Esophagus squamous epithelium (tissue), 4 donors: Measurements from ENCODE around the gene GDPD5.

Source experiments
- POLR2A ChIP-seq, 4 donors: fragments of 450-650 bp; IDR thresholded peaks; one replicate each; pipeline ENCODE4 v1.6.1; 2017; ENCODE audit warnings: antibody characterized with exemption in 4 of 4, mild to moderate bottlenecking in 4 of 4, moderate library complexity in 3 of 4
- TF ChIP-seq, protein P1 (sequence below), 6 experiments: fragments of 450-650 bp in 4 of 6; fragments of 200-600 bp in 2 of 6; sonication (generic) in 2 of 6; IDR thresholded peaks; one replicate each; pipeline ENCODE4 v1.5.1; 2016 to 2019; ENCODE audit warnings: antibody characterized with exemption in 6 of 6, mild to moderate bottlenecking in 4 of 6, moderate library complexity in 4 of 6

GRCh38 chr11:75422248-75423231, 103.2 kb downstream of the GDPD5 start:
- TF ChIP-seq, protein P1, sequence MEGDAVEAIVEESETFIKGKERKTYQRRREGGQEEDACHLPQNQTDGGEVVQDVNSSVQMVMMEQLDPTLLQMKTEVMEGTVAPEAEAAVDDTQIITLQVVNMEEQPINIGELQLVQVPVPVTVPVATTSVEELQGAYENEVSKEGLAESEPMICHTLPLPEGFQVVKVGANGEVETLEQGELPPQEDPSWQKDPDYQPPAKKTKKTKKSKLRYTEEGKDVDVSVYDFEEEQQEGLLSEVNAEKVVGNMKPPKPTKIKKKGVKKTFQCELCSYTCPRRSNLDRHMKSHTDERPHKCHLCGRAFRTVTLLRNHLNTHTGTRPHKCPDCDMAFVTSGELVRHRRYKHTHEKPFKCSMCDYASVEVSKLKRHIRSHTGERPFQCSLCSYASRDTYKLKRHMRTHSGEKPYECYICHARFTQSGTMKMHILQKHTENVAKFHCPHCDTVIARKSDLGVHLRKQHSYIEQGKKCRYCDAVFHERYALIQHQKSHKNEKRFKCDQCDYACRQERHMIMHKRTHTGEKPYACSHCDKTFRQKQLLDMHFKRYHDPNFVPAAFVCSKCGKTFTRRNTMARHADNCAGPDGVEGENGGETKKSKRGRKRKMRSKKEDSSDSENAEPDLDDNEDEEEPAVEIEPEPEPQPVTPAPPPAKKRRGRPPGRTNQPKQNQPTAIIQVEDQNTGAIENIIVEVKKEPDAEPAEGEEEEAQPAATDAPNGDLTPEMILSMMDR (IDR thresholded peaks at IDR 0.05) = no peak
- no peak for TF ChIP-seq POLR2A (IDR thresholded peaks at IDR 0.05)
